ENCODE results near the gene EMSY. TPM values are rescaled to one million over a fixed set of nuclear protein-coding genes. Genes with fewer than 3 reads are reported as not detected.
A peak's percentile ranks its signal among the peaks of the same experiment; 100 is the strongest.

The EMSY gene
- total and polyA plus RNA-seq, 2 of the 8 experiments (the other 6 are each of a cell fraction or from before 2014, with no cell fraction given): 29.6 to 34.6 TPM

GRCh38 chr11:76444384-76445120, at the start of gene EMSY (continued):
- TF ChIP-seq ATF2 (IDR thresholded peaks at IDR 0.05; ENCODE audit: low read length) (peak; percentile 90; the same call in 1 of the 2 replicates), RNF2 (IDR thresholded peaks at IDR 0.05; ENCODE audit: borderline replicate concordance, low read depth, low read length, missing control alignments, poor library complexity, severe bottlenecking) (no peak), TEAD4 (IDR thresholded peaks at IDR 0.05; ENCODE audit: low read depth, low read length) (peak; percentile 45; the same call in 1 of the 2 replicates), TAF1 (IDR thresholded peaks at IDR 0.05; ENCODE audit: low read depth, low read length) (peak; percentile 99), KDM5A (IDR thresholded peaks at IDR 0.05; ENCODE audit: low read length) (no peak; the same call in none of the 2 replicates), PHF8 (conservative IDR thresholded peaks at IDR 0.05; ENCODE audit: low read depth, low read length) (peak; percentile 98)
